K562 (cell line): ENCODE data around the gene IFI44L. TPM values are rescaled to one million over a fixed set of nuclear protein-coding genes. Genes with fewer than 3 reads are reported as not detected.

Source experiments
- ATAC-seq: fragments of 200-7000 bp; cut with Tn5 transposase; 3 replicates; pipeline ENCODE4 v1.9.1; 2020; ENCODE audit warnings: moderate library complexity
- BruUV-seq: library from RNA; stranded (reverse); fragments of 400-500 nt; replicated peaks from 2 replicates; lab custom pipeline; 2021; lab: Mats Ljungman, UMichigan
- CTCF ChIA-PET: fragments of 300-600 bp; formaldehyde crosslinking; extraction: SDS; loops from one replicate; lab custom pipeline; 2021; ENCODE audit warnings: low intra/inter-chr PET ratio; lab: Yijun Ruan, JAX
- POLR2A ChIA-PET: fragments of 300-600, 350-650 bp; sonication (Branson Sonifier 250); formaldehyde crosslinking; extraction: SDS; loops from one replicate; lab custom pipeline; 2021; ENCODE audit warnings: antibody characterized with exemption, inconsistent platforms; lab: Yijun Ruan, JAX
- DNase-seq, 4 experiments: peaks; one replicate each; pipeline versions ENCODE4 v3.0.0 to v3.0.0-alpha.2; 2011 to 2018; ENCODE audit warnings: low spot score in 3 of 4, mixed read lengths in 3 of 4; ENCODE audit errors: extremely low read depth in 1 of 4
- FAIRE-seq: peaks from 2 replicates; lab custom pipeline; 2011; peaks lifted over from hg19 to GRCh38; lab: Jason Lieb, UNC
- H2AFZ ChIP-seq: 2 replicates; pipeline ENCODE4 v1.6.0; 2011; ENCODE audit warnings: low read depth, low read length, control low read depth, inconsistent platforms
- H3K27ac ChIP-seq: fragments of 200-600 bp; 3 replicates; pipeline ENCODE4 v1.8.0; 2011; ENCODE audit warnings: low read depth, mild to moderate bottlenecking, control low read depth, inconsistent platforms, low read length, moderate library complexity, mixed read lengths; ENCODE audit errors: extremely low read depth
- H3K27me3 ChIP-seq, 2 experiments: fragments of 300-600 bp in 1 of 2; 2 replicates in 1 of 2; 3 replicates in 1 of 2; pipeline versions ENCODE4 v1.6.0 to v1.8.0; 2011; ENCODE audit warnings: inconsistent platforms in 2 of 2, low read length in 2 of 2, mild to moderate bottlenecking in 1 of 2, mixed read lengths in 1 of 2, moderate library complexity in 1 of 2; ENCODE audit not compliant: control insufficient read depth in 2 of 2, insufficient read depth in 2 of 2
- H3K36me3 ChIP-seq: fragments of 300-600 bp; 3 replicates; pipeline ENCODE4 v1.8.0; 2011; ENCODE audit warnings: mild to moderate bottlenecking, low read length, inconsistent platforms; ENCODE audit not compliant: control insufficient read depth, insufficient read depth
- H3K4me1 ChIP-seq, 2 experiments: fragments of 200-600 bp in 1 of 2; replicated peaks in 1 of 2; 2 replicates in 1 of 2; 3 replicates in 1 of 2; pipeline versions ENCODE4 v1.5.1 to v1.8.0; 2011; ENCODE audit warnings: inconsistent platforms in 2 of 2, low read length in 2 of 2, mild to moderate bottlenecking in 1 of 2, mixed read lengths in 1 of 2, moderate library complexity in 1 of 2; ENCODE audit not compliant: control insufficient read depth in 2 of 2, insufficient read depth in 2 of 2
- H3K4me2 ChIP-seq: 2 replicates; pipeline ENCODE4 v1.6.1; 2011; ENCODE audit warnings: low read length, control low read depth, inconsistent platforms, mixed read lengths; ENCODE audit not compliant: insufficient read depth
- H3K4me3 ChIP-seq: fragments of 200-600 bp; sonication (generic), shearing (Covaris generic); 2 replicates; pipeline ENCODE4 v1.5.1; 2016; ENCODE audit warnings: control low read depth, inconsistent platforms
- H3K79me2 ChIP-seq: fragments of 200-600 bp; 3 replicates; pipeline ENCODE4 v1.8.0; 2011; ENCODE audit warnings: low read length, inconsistent platforms; ENCODE audit not compliant: control insufficient read depth, insufficient read depth
- H3K9ac ChIP-seq, 2 experiments: 2 replicates each; pipeline versions ENCODE4 v1.6.0 to v1.6.1; 2011; ENCODE audit warnings: low read depth in 2 of 2, low read length in 2 of 2, control low read depth in 1 of 2, inconsistent platforms in 1 of 2, mild to moderate bottlenecking in 1 of 2, mixed read lengths in 1 of 2; ENCODE audit not compliant: insufficient read depth in 1 of 2
- H3K9me1 ChIP-seq: one replicate; pipeline ENCODE4 v1.6.0; 2011; ENCODE audit warnings: inconsistent platforms, mild to moderate bottlenecking, low read length, moderate library complexity; ENCODE audit not compliant: control insufficient read depth, insufficient read depth
- H3K9me3 ChIP-seq: replicated peaks from 2 replicates; pipeline ENCODE4 v1.5.1; 2011; ENCODE audit warnings: low read depth, low read length, inconsistent platforms; ENCODE audit not compliant: control insufficient read depth, insufficient read depth
- H4K20me1 ChIP-seq: replicated peaks from 2 replicates; pipeline ENCODE4 v1.6.1; 2011; ENCODE audit warnings: low read length, inconsistent platforms, mixed read lengths; ENCODE audit not compliant: control insufficient read depth, insufficient read depth
- C11orf30 ChIP-seq: fragments of 450-650 bp; IDR thresholded peaks from 2 replicates; pipeline ENCODE4 v1.6.1; 2016; ENCODE audit warnings: low read depth, mild to moderate bottlenecking
- MBD1 ChIP-seq: fragments of 250-450 bp; sonication (Bioruptor Pico); IDR thresholded peaks from 2 replicates; pipeline ENCODE4 v1.8.0; 2022; ENCODE audit warnings: inconsistent platforms
- NELFE ChIP-seq: IDR thresholded peaks from 2 replicates; pipeline ENCODE4 v1.6.1; 2011; ENCODE audit warnings: mild to moderate bottlenecking; ENCODE audit not compliant: insufficient read depth, insufficient read length
- PATZ1 ChIP-seq: fragments of 250-450 bp; sonication (Bioruptor Pico); IDR thresholded peaks from 2 replicates; pipeline ENCODE4 v1.5.0; 2020; ENCODE audit warnings: mild to moderate bottlenecking, borderline replicate concordance
- PCBP2 ChIP-seq: fragments of 200-400 bp; formaldehyde crosslinking; IDR thresholded peaks from 2 replicates; pipeline ENCODE4 v1.6.1; 2018; ENCODE audit warnings: low read length, low read depth, mild to moderate bottlenecking, moderate library complexity; ENCODE audit not compliant: poor library complexity, severe bottlenecking
- RERE ChIP-seq: sonication (generic); formaldehyde crosslinking; IDR thresholded peaks from 2 replicates; pipeline ENCODE4 v1.8.0; 2023; ENCODE audit warnings: missing genetic modification reagents, mild to moderate bottlenecking, borderline replicate concordance
- STAT5A ChIP-seq: IDR thresholded peaks from 2 replicates; pipeline ENCODE4 v1.6.1; 2012; ENCODE audit warnings: low read length, inconsistent platforms, borderline replicate concordance
- ZNF23 ChIP-seq: fragments of 250-450 bp; sonication (Bioruptor Pico); IDR thresholded peaks from 2 replicates; pipeline ENCODE4 v1.4.0; 2020; ENCODE audit warnings: mild to moderate bottlenecking
- ZNF431 ChIP-seq: sonication (generic); formaldehyde crosslinking; IDR thresholded peaks from 2 replicates; pipeline ENCODE4 v1.8.0; 2022; ENCODE audit warnings: mild to moderate bottlenecking, missing genetic modification reagents
- ZNF586 ChIP-seq: fragments of 450-650 bp; formaldehyde crosslinking; conservative IDR thresholded peaks from 2 replicates; pipeline ENCODE4 v1.4.0; 2020; ENCODE audit warnings: mild to moderate bottlenecking, moderate library complexity
- ZNF764 ChIP-seq: fragments of 250-450 bp; sonication (Bioruptor Pico); IDR thresholded peaks from 2 replicates; pipeline ENCODE4 v1.4.0; 2020; ENCODE audit warnings: low read depth, mild to moderate bottlenecking, moderate library complexity
- WGBS: fragments of 100-300 bp; shearing (Covaris generic); methylation state at CpG from one replicate; pipeline ENCODE4 v1.1.6; 2016; ENCODE audit warnings: low coverage, mixed read lengths; ENCODE audit not compliant: insufficient coverage; ENCODE audit errors: missing lambda C conversion rate; 5-methylcytosine and 5-hydroxymethylcytosine counted together
- in situ Hi-C: fragments of 300-500 bp; cut with MboI; formaldehyde crosslinking; loops from 4 replicates; pipeline ENCODE4 v1.15.0; 2018; ENCODE audit warnings: inconsistent platforms, mixed read lengths
- intact Hi-C: fragments of 100-400 bp; cut with micrococcal nuclease; formaldehyde crosslinking; loops from 2 replicates; pipeline ENCODE4 v1.14.2; 2022
- polyA plus RNA-seq, 8 experiments: library from polyadenylated mRNA; depleted of rRNA in 4 of 8; stranded (reverse) in 5 of 8; unstranded in 3 of 8; fragments of >200 nt; fragmentation: Nextera tagmentation in 2 of 8; fragmentation: Illumina TruSeq in 1 of 8; extraction: Ambion mirVana in 2 of 8; extraction: Trizol in 1 of 8; gene quantifications; 2 replicates each; pipeline versions ENCODE4 v1.2.1 to v1.2.3, GENCODE V29; 2011 to 2014; ENCODE audit warnings: inconsistent platforms in 1 of 8, missing spikeins in 1 of 8
- total RNA-seq, 7 experiments: library from RNA; depleted of rRNA in 6 of 7; stranded (reverse); fragments of >200 nt in 6 of 7; fragmentation: Illumina TruSeq in 2 of 7; extraction: Trizol in 2 of 7; gene quantifications; 2 replicates each; pipeline versions ENCODE4 v1.2.1 to v1.2.3, GENCODE V29; 2011 to 2021; ENCODE audit warnings: low replicate concordance in 1 of 7

IFI44L gene
- total and polyA plus RNA-seq, 9 of the 15 experiments (the other 6 are each of a cell fraction or from before 2014, with no cell fraction given): 0.04 to 0.22 TPM; not detected in 7

- H3K4me3 ChIP-seq: no peak overlapping the region
- 0% methylated on average over 1 of the region's 1 CpG for WGBS
- no peak for DNase-seq
- no peaks in the 10 kb centered on the region for H3K36me3 ChIP-seq
- no peak for FAIRE-seq
- no peak overlapping the region for H3K4me2 ChIP-seq
- H3K9ac ChIP-seq: no peak overlapping the region
- no peaks in the 10 kb centered on the region for H3K79me2 ChIP-seq
- no peaks in the 10 kb centered on the region for H3K9me3 ChIP-seq
- intact Hi-C loops (no loop called here), in situ Hi-C loops (no loop called here)
- ChIA-PET CTCF (no interaction called here), POLR2A (no interaction called here)
- H4K20me1 ChIP-seq: no peaks in the 10 kb centered on the region
- no peak overlapping the region for H3K27ac ChIP-seq
- TF ChIP-seq RERE (no peak), PATZ1 (CRISPR knock-in tag) (no peak), ZNF23 (CRISPR knock-in tag) (no peak), ZNF586 (CRISPR knock-in tag) (no peak), MBD1 (CRISPR knock-in tag) (no peak), C11orf30 (no peak), STAT5A (no peak), PCBP2 (no peak), ZNF764 (no peak), ZNF431 (no peak), NELFE (no peak)
- BruUV-seq: no TSS peak
- no peaks in the 10 kb centered on the region for H3K9me1 ChIP-seq
- ATAC-seq: no peak
- no peaks in the 10 kb centered on the region for H3K27me3 ChIP-seq
- H3K4me1 ChIP-seq: no peaks in the 10 kb centered on the region
- no peak overlapping the region for H2AFZ ChIP-seq
Measured at GRCh38 chr1:78601068-78601467, 19.2 kb upstream of the IFI44L start.
